Ammon's horn (tissue), 1 donor: ENCODE measurements around the gene TFR2.
"Not testable (repeated sequence)": the region's sequence is repeated elsewhere in the genome, so short reads cannot be mapped to it uniquely, and the experiment has no call there.

Experiments used
- DNase-seq: peaks from one replicate; pipeline ENCODE4 v3.0.0-alpha.2; 2016; ENCODE audit warnings: low spot score

The TFR2 gene

GRCh38 chr7:100678291-100678984, 37.1 kb upstream of the TFR2 start:
- DNase-seq, result no peak

DNA sequence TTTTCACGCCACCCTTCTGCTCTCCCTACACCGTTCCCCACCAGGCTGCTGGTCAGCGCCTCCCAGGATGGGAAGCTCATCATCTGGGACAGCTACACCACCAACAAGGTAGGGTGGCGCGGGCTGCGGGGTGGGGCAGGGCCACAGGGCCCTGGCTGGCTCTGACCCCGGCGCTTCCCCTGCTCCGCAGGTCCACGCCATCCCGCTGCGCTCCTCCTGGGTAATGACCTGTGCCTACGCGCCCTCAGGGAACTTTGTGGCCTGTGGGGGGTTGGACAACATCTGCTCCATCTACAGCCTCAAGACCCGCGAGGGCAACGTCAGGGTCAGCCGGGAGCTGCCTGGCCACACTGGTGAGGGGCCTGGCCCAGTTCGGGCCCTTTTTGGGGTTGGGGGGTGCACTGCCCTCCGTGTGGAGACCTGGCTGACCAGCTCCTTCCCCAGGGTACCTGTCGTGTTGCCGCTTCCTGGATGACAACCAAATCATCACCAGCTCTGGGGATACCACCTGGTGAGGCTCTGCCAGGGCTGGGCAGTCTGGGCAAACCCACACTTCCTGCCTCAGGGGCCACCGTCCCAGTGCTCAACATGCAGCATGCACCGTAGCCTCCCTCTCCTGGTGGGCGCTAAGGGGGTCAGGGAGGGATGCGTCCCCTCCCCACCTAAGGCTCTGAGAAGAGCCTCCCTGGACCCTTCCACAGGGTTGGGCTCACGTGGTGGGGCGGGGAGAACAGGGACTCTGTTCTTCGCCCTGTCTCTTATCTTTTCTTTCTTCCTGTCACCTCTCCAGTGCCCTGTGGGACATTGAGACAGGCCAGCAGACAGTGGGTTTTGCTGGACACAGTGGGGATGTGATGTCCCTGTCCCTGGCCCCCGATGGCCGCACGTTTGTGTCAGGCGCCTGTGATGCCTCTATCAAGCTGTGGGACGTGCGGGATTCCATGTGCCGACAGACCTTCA, 36.2 kb upstream of the TFR2 start:
- DNase-seq, result no peak

- no peak for DNase-seq
Measured at GRCh38 chr7:100676501-100677306, 35.4 kb upstream of the TFR2 start.

GRCh38 chr7:100675581-100676350, 34.4 kb upstream of the TFR2 start:
- DNase-seq, result peak; percentile 89

DNA sequence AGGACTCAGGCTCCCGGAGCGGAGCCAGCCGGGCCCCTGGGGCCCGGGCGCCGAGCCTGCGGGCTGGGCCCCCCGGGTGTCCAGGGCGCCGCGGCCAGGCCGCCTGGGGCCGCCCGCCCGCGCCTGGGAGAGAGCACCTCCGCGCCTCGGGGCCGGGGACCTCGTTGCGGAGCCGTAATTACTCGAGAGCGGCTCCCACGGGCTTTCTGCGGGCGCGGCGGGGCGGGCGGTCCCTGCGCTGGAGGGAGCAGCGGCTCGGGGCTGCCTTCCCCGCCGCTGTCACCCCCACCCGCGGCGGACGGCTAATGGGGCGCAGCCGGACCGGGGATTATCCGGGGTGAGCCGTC, 33.7 kb upstream of the TFR2 start:
- DNase-seq, result no peak

DNA sequence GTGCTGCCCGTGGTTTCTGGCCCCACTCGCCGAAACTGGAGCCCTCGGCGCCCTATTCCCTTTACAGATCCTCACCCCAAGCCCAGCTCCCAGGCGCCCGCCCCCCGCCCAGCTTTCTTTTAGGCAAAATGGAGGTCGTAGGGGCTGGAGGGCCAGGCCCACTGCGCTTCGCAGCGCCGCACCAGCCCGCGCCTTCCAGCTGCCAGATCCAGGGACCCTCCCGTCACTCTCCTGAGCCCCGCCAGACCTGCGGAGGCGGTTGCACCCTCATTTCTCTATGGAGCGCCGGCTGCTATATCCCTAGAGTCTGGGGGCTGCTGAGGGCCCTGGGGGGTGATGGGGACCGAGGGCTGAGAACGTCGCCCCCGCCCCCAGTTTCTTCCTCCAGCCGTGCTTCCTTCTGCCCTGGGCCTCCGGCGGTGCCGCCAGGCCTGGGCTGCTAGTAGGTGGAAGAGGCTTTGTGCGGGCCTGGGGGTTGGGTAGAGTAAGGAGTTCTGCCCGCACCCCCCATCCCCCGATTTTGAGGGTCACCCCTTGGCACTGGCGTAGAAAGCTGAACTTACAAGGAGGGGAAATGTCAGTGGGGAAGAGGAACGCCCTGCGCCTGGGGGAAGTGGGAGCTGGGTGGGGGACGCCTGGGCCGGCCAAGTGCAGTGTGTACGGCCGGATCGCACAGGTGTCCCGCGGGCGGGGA, 33.2 kb upstream of the TFR2 start:
- DNase-seq, result no peak

GRCh38 chr7:100673942-100674410, 32.6 kb upstream of the TFR2 start:
- DNase-seq, result no peak

GRCh38 chr7:100673302-100673941, 32.1 kb upstream of the TFR2 start, which contains the start of gene GNB2:
TSS of gene GNB2 (plus strand) at chr7:100673740. CDS start at chr7:100676266, 2,526 bp downstream.
- peak; percentile 99 for DNase-seq

DNA sequence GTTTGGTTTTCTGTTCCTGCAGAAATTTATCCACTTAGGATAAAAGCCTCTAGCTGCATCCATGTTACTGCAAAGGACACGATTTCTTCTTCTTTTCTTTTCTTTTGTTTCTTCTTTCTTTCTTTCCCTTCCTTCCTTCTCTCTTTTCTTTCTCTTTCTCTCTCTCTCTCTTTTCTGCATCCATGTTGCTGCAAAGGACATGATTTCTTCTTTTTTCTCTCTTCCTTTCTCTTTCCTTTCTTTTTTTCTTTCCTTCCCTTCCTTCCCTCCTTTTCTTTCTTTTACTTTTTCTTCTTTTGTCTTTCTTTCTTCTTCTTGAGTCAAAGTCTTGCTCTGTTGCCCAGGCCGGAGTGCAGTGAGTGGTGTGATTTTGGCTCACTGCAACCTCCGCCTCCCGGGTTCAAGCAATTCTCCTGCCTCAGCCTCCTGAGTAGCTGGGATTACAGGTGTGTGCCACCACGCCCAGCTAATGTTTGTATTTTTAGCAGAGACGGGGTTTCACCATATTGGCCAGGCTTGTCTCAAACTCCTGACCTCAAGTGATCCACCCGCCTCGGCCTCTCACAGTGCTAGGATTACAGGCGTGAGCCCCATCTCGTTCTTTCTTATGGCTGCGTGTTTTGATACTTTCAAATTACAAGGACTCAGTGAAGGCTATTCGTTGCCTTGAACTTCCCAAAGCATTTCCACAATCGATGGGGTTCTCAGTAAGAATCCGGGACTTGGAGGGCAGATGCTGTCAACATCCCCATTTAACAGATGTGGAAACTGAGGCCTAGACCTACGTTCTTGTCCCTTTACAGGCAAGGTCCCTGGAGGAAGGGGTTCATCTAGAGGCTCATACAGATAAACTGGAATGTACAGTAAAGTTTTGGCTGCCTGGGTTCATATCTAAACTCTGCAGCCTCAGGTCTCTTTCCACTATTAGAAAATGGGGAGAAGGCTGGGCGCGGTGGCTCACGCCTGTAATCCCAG, 30.3 kb upstream of the TFR2 start:
- DNase-seq, result no peak

GRCh38 chr7:100670074-100670473, 28.7 kb upstream of the TFR2 start:
- DNase-seq, result no peak

DNA sequence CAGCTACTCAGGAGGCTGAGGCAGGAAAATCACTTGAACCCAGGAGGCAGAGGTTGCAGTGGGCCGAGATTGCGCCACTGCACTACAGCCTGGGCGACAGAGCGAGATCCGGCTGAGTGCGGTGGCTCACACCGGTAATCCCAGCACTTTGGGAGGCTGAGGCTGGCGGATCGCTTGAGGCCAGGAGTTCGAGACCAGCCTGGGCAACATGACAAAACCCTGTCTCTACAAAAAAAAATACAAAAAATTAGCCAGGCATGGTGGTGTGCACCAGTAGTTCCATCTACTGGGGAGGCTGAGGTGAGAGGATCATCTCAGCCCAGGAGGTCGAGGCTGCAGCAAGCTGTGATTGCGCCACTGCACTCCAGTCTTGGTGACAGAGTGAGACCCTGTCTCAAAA, 27.8 kb upstream of the TFR2 start:
- not testable (repeated sequence) for DNase-seq

DNA sequence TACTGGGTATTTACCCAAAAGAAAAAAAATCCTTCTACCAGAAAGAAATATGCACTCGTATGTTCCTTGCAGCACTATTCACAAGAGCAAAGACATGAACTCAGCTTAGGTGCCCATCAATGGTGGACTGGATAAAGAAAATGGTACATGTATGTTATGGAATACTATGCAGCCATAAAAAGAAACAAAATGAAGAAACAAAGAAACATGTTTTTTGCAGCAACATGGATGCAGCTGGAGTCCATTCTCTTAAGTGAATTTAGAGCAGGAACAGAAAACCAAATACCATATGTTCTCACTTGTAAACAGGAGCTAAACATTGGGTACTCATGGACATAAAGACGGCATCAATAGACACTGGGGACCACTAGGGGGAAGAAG, 26.7 kb upstream of the TFR2 start:
- DNase-seq, result no peak

GRCh38 chr7:100667331-100668068, 26.1 kb upstream of the TFR2 start:
- DNase-seq, result no peak

GRCh38 chr7:100665168-100665726, 23.9 kb upstream of the TFR2 start:
- no peak for DNase-seq

DNA sequence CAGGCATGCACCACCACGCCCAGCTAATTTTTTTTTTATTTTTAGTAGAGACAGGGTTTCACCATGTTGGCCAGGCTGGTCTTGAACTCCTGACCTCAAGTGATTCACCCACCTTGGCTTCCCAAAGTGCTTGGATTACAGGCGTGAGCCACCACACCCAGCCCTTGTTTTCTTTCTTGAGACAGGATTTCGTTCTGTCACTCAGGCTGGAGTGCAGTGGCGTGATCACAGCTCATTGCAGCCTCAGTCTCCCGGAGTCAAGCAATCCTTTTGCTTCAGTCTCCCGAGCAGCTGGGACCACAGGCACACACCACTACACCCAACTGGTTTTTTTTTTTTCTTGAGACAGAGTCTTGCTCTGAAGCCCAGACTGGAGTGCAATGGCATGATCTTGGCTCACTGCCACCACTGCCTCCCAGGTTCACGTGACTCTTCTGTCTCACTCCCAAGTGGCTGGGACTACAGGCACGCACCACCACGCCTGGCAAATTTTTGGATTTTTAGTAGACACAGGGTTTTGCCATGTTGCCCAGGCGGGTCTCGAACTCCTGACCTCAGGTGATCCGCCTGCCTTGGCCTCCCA, 20.9 kb upstream of the TFR2 start:
- not testable (repeated sequence) for DNase-seq

DNA sequence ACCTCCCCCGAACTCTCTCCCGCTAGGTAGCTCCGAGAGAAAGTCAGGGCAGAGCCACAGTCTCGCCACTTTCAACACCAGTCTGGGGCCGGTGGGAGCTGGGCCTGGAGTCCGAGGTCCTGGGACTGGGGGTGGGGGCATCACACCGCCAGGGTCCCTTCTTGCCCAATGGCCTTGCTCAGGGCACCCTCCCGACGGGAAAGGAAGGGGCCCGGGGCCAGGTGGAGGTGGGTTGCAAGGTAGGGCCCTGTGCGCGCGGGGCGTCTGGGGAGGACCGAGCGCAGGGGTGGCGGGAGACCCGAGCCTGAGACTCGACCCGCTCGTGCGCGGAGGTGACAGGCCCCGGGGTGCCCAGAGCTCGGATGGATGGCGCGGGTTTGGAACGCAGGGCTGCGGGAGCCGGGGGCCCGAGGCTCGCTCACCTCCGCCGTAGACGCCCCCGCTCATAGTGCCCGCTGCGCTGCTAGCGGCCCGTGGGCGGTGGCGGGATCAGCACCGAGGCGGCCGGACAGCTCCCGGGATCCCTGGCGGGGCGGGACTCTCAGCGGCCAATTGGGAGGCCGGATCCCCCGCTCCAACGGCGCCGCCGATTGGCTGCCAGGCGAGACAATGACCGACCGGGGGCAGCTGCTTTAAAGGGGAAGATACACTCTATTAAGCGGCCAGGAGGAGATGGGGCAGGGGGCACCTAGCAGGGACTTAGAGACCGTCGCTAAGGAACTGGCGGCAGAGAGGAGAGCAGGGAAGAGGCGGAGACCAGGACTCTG, 14.7 kb upstream of the TFR2 start, which contains the start of gene ACTL6B:
Gene ACTL6B (minus strand): TSS at position 541 of the 767 bp plus-strand sequence. CDS start 94 bp downstream, at position 447.
- peak; percentile 73 for DNase-seq
